Tibial artery (tissue), 4 donors: ENCODE results near the gene ALCAM.

ENCODE experiments used
- DNase-seq, 2 donors: peaks; one replicate each; pipeline ENCODE4 v3.0.0-alpha.2; 2019
- H3K27ac ChIP-seq, 2 donors: fragments of 200-600 bp; sonication (generic) in 1 of 2; 1 replicate in 1 of 2; 2 replicates in 1 of 2; pipeline ENCODE4 v1.5.1; 2018 to 2019; ENCODE audit warnings: mild to moderate bottlenecking in 1 of 2
- H3K27me3 ChIP-seq, 2 donors: fragments of 200-600 bp; sonication (generic) in 1 of 2; one replicate each; pipeline versions ENCODE4 v1.5.1 to v1.6.0; 2016 to 2019
- H3K36me3 ChIP-seq, 3 donors: fragments of 200-600 bp; sonication (generic) in 2 of 3; one replicate each; pipeline ENCODE4 v1.5.1; 2016 to 2019; ENCODE audit warnings: mild to moderate bottlenecking in 2 of 3
- H3K4me1 ChIP-seq, 4 donors: fragments of 200-600 bp; sonication (generic) in 2 of 4; 1 replicate in 3 of 4; 2 replicates in 1 of 4; pipeline ENCODE4 v1.5.1; 2016 to 2019
- H3K4me3 ChIP-seq, 2 donors: fragments of 200-600 bp; sonication (generic) in 1 of 2; 1 replicate in 1 of 2; 2 replicates in 1 of 2; pipeline ENCODE4 v1.5.1; 2018 to 2019; ENCODE audit warnings: mild to moderate bottlenecking in 2 of 2
- H3K9me3 ChIP-seq, 3 donors: fragments of 200-600 bp; sonication (generic) in 1 of 3; one replicate each; pipeline ENCODE4 v1.5.1; 2016 to 2019
- CTCF ChIP-seq, 2 experiments: fragments of 200-600 bp in 1 of 2; fragments of 450-650 bp in 1 of 2; IDR thresholded peaks; one replicate each; pipeline ENCODE4 v1.5.1; 2017 to 2019; ENCODE audit warnings: antibody characterized with exemption in 2 of 2, mild to moderate bottlenecking in 1 of 2, moderate library complexity in 1 of 2
- intact Hi-C: fragments of 100-400 bp; cut with DNase I; formaldehyde crosslinking; loops from one replicate; pipeline ENCODE4 v1.15.0; 2023; ENCODE audit warnings: low total_unique reads

ALCAM gene

GRCh38 chr3:105511031-105511430, 144.3 kb downstream of the ALCAM start:
- Histone ChIP-seq H3K9me3 (no peaks in the 10 kb centered on the region), H3K27me3 (no peaks in the 10 kb centered on the region), H3K36me3 (no peaks in the 10 kb centered on the region), H3K27ac (no peak overlapping the region), H3K4me3 (no peak overlapping the region), H3K4me1 (no peaks in the 10 kb centered on the region)
- no peak for TF ChIP-seq CTCF (IDR thresholded peaks at IDR 0.05)
- DNase-seq: no peak
- intact Hi-C loops: no loop called here

- DNase-seq: no peak
- Histone ChIP-seq H3K27ac (no peak overlapping the region), H3K36me3 (no peaks in the 10 kb centered on the region), H3K4me1 (no peaks in the 10 kb centered on the region), H3K9me3 (no peaks in the 10 kb centered on the region), H3K4me3 (no peak overlapping the region), H3K27me3 (no peaks in the 10 kb centered on the region)
- no peak for TF ChIP-seq CTCF (IDR thresholded peaks at IDR 0.05)
- intact Hi-C loops: no loop called here
Observed at GRCh38 chr3:105512061-105512460, 145.4 kb downstream of the ALCAM start.

- Histone ChIP-seq H3K4me3 (no peak overlapping the region), H3K27ac (no peak overlapping the region), H3K27me3 (no peaks in the 10 kb centered on the region), H3K9me3 (no peaks in the 10 kb centered on the region), H3K4me1 (no peaks in the 10 kb centered on the region), H3K36me3 (no peaks in the 10 kb centered on the region)
- no peak for TF ChIP-seq CTCF (IDR thresholded peaks at IDR 0.05)
- no peak for DNase-seq
- intact Hi-C loops: no loop called here
Observed at GRCh38 chr3:105513042-105513441, 146.3 kb downstream of the ALCAM start.

- Histone ChIP-seq H3K27me3 (no peaks in the 10 kb centered on the region), H3K4me1 (no peaks in the 10 kb centered on the region), H3K9me3 (no peaks in the 10 kb centered on the region), H3K36me3 (no peaks in the 10 kb centered on the region), H3K4me3 (no peak overlapping the region), H3K27ac (no peak overlapping the region)
- no peak for TF ChIP-seq CTCF (IDR thresholded peaks at IDR 0.05)
- intact Hi-C loops: no loop called here
- no peak for DNase-seq
Observed at GRCh38 chr3:105513886-105514285, 147.2 kb downstream of the ALCAM start.

- H3K4me1 ChIP-seq: no peaks in the 10 kb centered on the region
- H3K27me3 ChIP-seq: no peaks in the 10 kb centered on the region
- DNase-seq: no peak
- no peaks in the 10 kb centered on the region for H3K9me3 ChIP-seq
- no peak overlapping the region for H3K27ac ChIP-seq
- TF ChIP-seq CTCF (IDR thresholded peaks at IDR 0.05): no peak
- H3K36me3 ChIP-seq: no peaks in the 10 kb centered on the region
- intact Hi-C loops: no loop called here
- no peak overlapping the region for H3K4me3 ChIP-seq
Observed at GRCh38 chr3:105515372-105515771, 148.7 kb downstream of the ALCAM start.

- no peak for TF ChIP-seq CTCF (IDR thresholded peaks at IDR 0.05)
- Histone ChIP-seq H3K27me3 (no peaks in the 10 kb centered on the region), H3K4me1 (no peaks in the 10 kb centered on the region), H3K36me3 (no peaks in the 10 kb centered on the region), H3K9me3 (no peaks in the 10 kb centered on the region), H3K27ac (no peak overlapping the region), H3K4me3 (no peak overlapping the region)
- no peak for DNase-seq
- intact Hi-C loops: no loop called here
Observed at GRCh38 chr3:105516972-105517371, 150.3 kb downstream of the ALCAM start.
